SU-DHL-6 (cell line): ENCODE data around the gene FKTN.

Source experiments
- CTCF ChIP-seq: fragments of 200-600 bp; sonication (generic); IDR thresholded peaks from one replicate; pipeline ENCODE4 v1.5.1; 2017; ENCODE audit warnings: antibody characterized with exemption, mild to moderate bottlenecking, low read length, moderate library complexity; ENCODE audit not compliant: insufficient read depth, poor library complexity, severe bottlenecking
- EZH2phosphoT487 ChIP-seq: fragments of 200-600 bp; sonication (generic), shearing (Covaris generic); conservative IDR thresholded peaks from 2 replicates; pipeline ENCODE4 v1.6.1; 2018; ENCODE audit warnings: mild to moderate bottlenecking, antibody characterized with exemption, low read length, moderate library complexity, mixed read lengths

- TF ChIP-seq CTCF = no peak
- no peak for TF ChIP-seq EZH2phosphoT487
These were observed 26.4 kb upstream of the FKTN start for GRCh38 chr9:105531530-105531929.
